Caki2 (cell line): Measurements from ENCODE around the gene THSD4. TPM values are rescaled to one million over a fixed set of nuclear protein-coding genes. Genes with fewer than 3 reads are reported as not detected.
"Not testable (repeated sequence)": the region's sequence is repeated elsewhere in the genome, so short reads cannot be mapped to it uniquely, and the experiment has no call there.

Experiments used
- DNase-seq: peaks from one replicate; pipeline ENCODE4 v3.0.0-alpha.2; 2015; ENCODE audit warnings: low read depth
- in situ Hi-C: cut with HindIII; loops from 2 replicates; pipeline ENCODE4 v1.10.0; 2016; ENCODE audit warnings: low sequenced_read_pairs, low pct_unique_long_range_greater_than_20kb, mixed read lengths
- total RNA-seq: library from RNA; depleted of rRNA; stranded (reverse); fragments of >200 nt; shearing (Covaris generic); gene quantifications from 2 replicates; pipeline ENCODE4 v1.2.3, GENCODE V29; 2014; ENCODE audit warnings: low replicate concordance

Gene THSD4
- total RNA-seq, 1 experiment from 2014 or later: 9.0 TPM

GRCh38 chr15:71359246-71359645 is 244.0 kb downstream of the THSD4 start:
- DNase-seq: no peak
- in situ Hi-C loops: no loop called here

GRCh38 chr15:71362556-71362955 is 247.3 kb downstream of the THSD4 start:
- no peak for DNase-seq
- in situ Hi-C loops: no loop called here

- in situ Hi-C loops: no loop called here
Measured at GRCh38 chr15:71362987-71363968, 248.0 kb downstream of the THSD4 start.

GRCh38 chr15:71364117-71364584 is 248.9 kb downstream of the THSD4 start:
- DNase-seq: no peak
- in situ Hi-C loops: no loop called here

More at GRCh38 chr15:71362987-71363968, 248.0 kb downstream of the THSD4 start:
- no peak for DNase-seq

GRCh38 chr15:71366522-71366921 is 251.3 kb downstream of the THSD4 start:
- in situ Hi-C loops: no loop called here

GRCh38 chr15:71366926-71367325 is 251.7 kb downstream of the THSD4 start:
- DNase-seq: no peak
- in situ Hi-C loops: no loop called here

More at GRCh38 chr15:71366522-71366921, 251.3 kb downstream of the THSD4 start:
- DNase-seq: no peak

- in situ Hi-C loops, DNase-seq: not testable (repeated sequence)
Measured at GRCh38 chr15:71367737-71368136, 252.5 kb downstream of the THSD4 start.

GRCh38 chr15:71372769-71373168 is 257.5 kb downstream of the THSD4 start:
- DNase-seq, in situ Hi-C loops: not testable (repeated sequence)

- in situ Hi-C loops: no loop called here
- no peak for DNase-seq
Measured at GRCh38 chr15:71373917-71374316, 258.6 kb downstream of the THSD4 start.

- no peak for DNase-seq
- in situ Hi-C loops: no loop called here
Measured at GRCh38 chr15:71374607-71375352, 259.5 kb downstream of the THSD4 start.

GRCh38 chr15:71375934-71376333 is 260.7 kb downstream of the THSD4 start:
- in situ Hi-C loops: no loop called here
- no peak for DNase-seq

GRCh38 chr15:71379893-71380292 is 264.6 kb downstream of the THSD4 start:
- DNase-seq: no peak
- in situ Hi-C loops: no loop called here

- DNase-seq: no peak
- in situ Hi-C loops: no loop called here
Measured at GRCh38 chr15:71380345-71380744, 265.1 kb downstream of the THSD4 start.

GRCh38 chr15:71384501-71384900 is 269.2 kb downstream of the THSD4 start:
- no peak for DNase-seq
- in situ Hi-C loops: no loop called here

- in situ Hi-C loops: no loop called here
- DNase-seq: no peak
Measured at GRCh38 chr15:71385026-71385425, 269.8 kb downstream of the THSD4 start.

- no peak for DNase-seq
- in situ Hi-C loops: no loop called here
Measured at GRCh38 chr15:71385457-71385856, 270.2 kb downstream of the THSD4 start.

- in situ Hi-C loops: no loop called here
- no peak for DNase-seq
Measured at GRCh38 chr15:71386005-71386404, 270.7 kb downstream of the THSD4 start.

- in situ Hi-C loops: no loop called here
- DNase-seq: no peak
Measured at GRCh38 chr15:71386448-71387236, 271.4 kb downstream of the THSD4 start.
